Ovary (tissue), 9 donors: ENCODE data around the gene COMTD1. TPM values are rescaled to one million over a fixed set of nuclear protein-coding genes. Genes with fewer than 3 reads are reported as not detected.
A peak's percentile ranks its signal among the peaks of the same experiment; 100 is the strongest.

Experiments used
- DNase-seq, 5 donors: peaks; one replicate each; pipeline ENCODE4 v3.0.0-alpha.2; 2019 to 2020
- H3K27ac ChIP-seq, 2 donors: fragments of 200-600 bp; one replicate each; pipeline versions ENCODE4 v1.5.1 to v1.8.0; 2019 to 2022
- H3K27me3 ChIP-seq: fragments of 200-600 bp; one replicate; pipeline ENCODE4 v1.8.0; 2022
- H3K36me3 ChIP-seq: fragments of 200-600 bp; sonication (generic); one replicate; pipeline ENCODE4 v1.5.1; 2019
- H3K4me1 ChIP-seq: one replicate; pipeline ENCODE4 v1.8.1; 2013; ENCODE audit warnings: mild to moderate bottlenecking, moderate library complexity; ENCODE audit not compliant: insufficient read depth
- H3K4me3 ChIP-seq: fragments of 200-600 bp; sonication (generic); one replicate; pipeline ENCODE4 v1.5.1; 2017
- H3K9me3 ChIP-seq, 2 donors: fragments of 200-600 bp in 1 of 2; sonication (generic) in 1 of 2; one replicate each; pipeline versions ENCODE4 v1.5.1 to v1.8.1; 2013 to 2019; ENCODE audit warnings: mild to moderate bottlenecking in 1 of 2, moderate library complexity in 1 of 2
- CTCF ChIP-seq, 3 donors: fragments of 450-650 bp in 2 of 3; fragments of 200-600 bp in 1 of 3; IDR thresholded peaks; one replicate each; pipeline versions ENCODE4 v1.5.1 to v1.8.0; 2016 to 2022; ENCODE audit warnings: antibody characterized with exemption in 3 of 3, mild to moderate bottlenecking in 1 of 3
- EP300 ChIP-seq: sonication (generic); formaldehyde crosslinking; IDR thresholded peaks from one replicate; pipeline ENCODE4 v1.6.1; 2017; ENCODE audit warnings: antibody characterized with exemption
- POLR2A ChIP-seq: fragments of 450-650 bp; IDR thresholded peaks from one replicate; pipeline ENCODE4 v1.6.1; 2017; ENCODE audit warnings: antibody characterized with exemption, mild to moderate bottlenecking, moderate library complexity
- WGBS, 3 donors: extraction: QIAGEN DNeasy Blood & Tissue Kit in 1 of 3; methylation state at CpG; one replicate each; pipeline versions ENCODE4 v1.1.5 to v1.1.7; 2013 to 2017; 5-methylcytosine and 5-hydroxymethylcytosine counted together
- intact Hi-C, 4 donors: fragments of 100-400 bp; cut with DNase I; formaldehyde crosslinking; loops; one replicate each; pipeline versions ENCODE4 v1.11.0 to v1.15.1; 2022 to 2023
- polyA plus RNA-seq, 2 donors: library from polyadenylated mRNA; stranded (reverse); fragments of 200-250 nt in 1 of 2; fragments of 350-450 nt in 1 of 2; fragmentation: Illumina TruSeq in 1 of 2; extraction: RNeasy Lipid Tissue Mini Kit (QIAGEN cat#74804) in 1 of 2; gene quantifications; one replicate each; pipeline ENCODE4 v1.2.3, GENCODE V29; 2013 to 2014
- total RNA-seq, 7 donors: library from RNA; depleted of rRNA in 2 of 7; stranded (reverse); fragments of >200 nt in 2 of 7; fragmentation: NEBNext Ultra II Directional in 3 of 7; extraction: Animal tissue kit (Norgen Biotek cat#: 25700) in 3 of 7; gene quantifications; one replicate each; pipeline versions ENCODE4 v1.1.0 to v1.2.4, GENCODE V29; 2016 to 2023
- donor health status: DM: no; HTN: no; CAD: no; lungs with moderate emphysema.
- donor health status: DM: no; HTN: no; CAD: no.
- donor health status: Bipolar disorder and iron deficiency.
- donor health status: DM: yes; HTN: yes; CAD: no.
- donor health status: DM: no; HTN: no; CAD: no.
- donor health status: DM: yes; HTN: yes; CAD: no.

Gene COMTD1
- total and polyA plus RNA-seq, 9 donors, result 14.2 to 37.3 (median 18.2) TPM; not detected in 1

GRCh38 chr10:75229971-75230370, 5.8 kb downstream of the COMTD1 start:
- no peak overlapping the region for H3K27ac ChIP-seq
- H3K4me1 ChIP-seq, result peaks cover 25% of the 10 kb centered on the region
- H3K27me3 ChIP-seq, result no peaks in the 10 kb centered on the region
- no peak for DNase-seq
- H3K9me3 ChIP-seq, result no peaks in the 10 kb centered on the region
- TF ChIP-seq EP300, result no peak
- no peak for TF ChIP-seq POLR2A
- no peak for TF ChIP-seq CTCF (IDR thresholded peaks at IDR 0.05)
- WGBS, 3 donors, result 15 to 41% (median 25%) methylated on average over 3 of the region's 3 CpGs
- no peak overlapping the region for H3K4me3 ChIP-seq
- intact Hi-C loops, result loop anchor here (5.0 to 10.0 kb wide), 5 partner anchors 43 to 985 kb away; partner anchors contain the start of gene SAMD8 (in 2 of the 4)
- H3K36me3 ChIP-seq, result no peaks in the 10 kb centered on the region

GRCh38 chr10:75228834-75229233, 6.9 kb downstream of the COMTD1 start:
- Histone ChIP-seq H3K9me3 (no peaks in the 10 kb centered on the region), H3K4me1 (peaks cover 27% of the 10 kb centered on the region), H3K27ac (peak overlapping the region in 1 of 2 donors; percentile 30), H3K4me3 (no peak overlapping the region), H3K36me3 (no peaks in the 10 kb centered on the region), H3K27me3 (no peaks in the 10 kb centered on the region)
- WGBS, 3 donors, result 39 to 51% (median 39%) methylated on average over 4 of the region's 4 CpGs
- intact Hi-C loops, result no loop called here
- TF ChIP-seq POLR2A, result no peak
- TF ChIP-seq CTCF (IDR thresholded peaks at IDR 0.05), result no peak
- TF ChIP-seq EP300, result no peak
- DNase-seq, result no peak

- Histone ChIP-seq H3K36me3 (no peaks in the 10 kb centered on the region), H3K9me3 (no peaks in the 10 kb centered on the region), H3K27me3 (no peaks in the 10 kb centered on the region), H3K27ac (no peak overlapping the region), H3K4me3 (no peak overlapping the region), H3K4me1 (peaks cover 27% of the 10 kb centered on the region)
- intact Hi-C loops, result no loop called here
- 90 to 95% (median 91%) methylated on average over 3 of the region's 3 CpGs for WGBS, 3 donors
- no peak for DNase-seq
- no peak for TF ChIP-seq POLR2A
- no peak for TF ChIP-seq EP300
- no peak for TF ChIP-seq CTCF (IDR thresholded peaks at IDR 0.05)
Observed at GRCh38 chr10:75228278-75228677, 7.5 kb downstream of the COMTD1 start.

GRCh38 chr10:75226656-75227055, 9.1 kb downstream of the COMTD1 start:
- no peak for TF ChIP-seq CTCF (IDR thresholded peaks at IDR 0.05)
- no peak for TF ChIP-seq POLR2A
- no peak for TF ChIP-seq EP300
- H3K36me3 ChIP-seq, result no peaks in the 10 kb centered on the region
- intact Hi-C loops, result no loop called here
- H3K27ac ChIP-seq, result peak overlapping the region in 1 of 2 donors; percentile 61
- no peak overlapping the region for H3K4me3 ChIP-seq
- peaks cover 27% of the 10 kb centered on the region for H3K4me1 ChIP-seq
- WGBS, 3 donors, result 63 to 78% (median 67%) methylated on average over 5 of the region's 5 CpGs
- H3K9me3 ChIP-seq, result no peaks in the 10 kb centered on the region
- no peaks in the 10 kb centered on the region for H3K27me3 ChIP-seq
- no peak for DNase-seq
